GM21619 (cell line): ENCODE measurements around the gene NAA30.
"Not testable (repeated sequence)": the region's sequence is repeated elsewhere in the genome, so short reads cannot be mapped to it uniquely, and the experiment has no call there.

Source experiments
- ATAC-seq: cut with Tn5 transposase; IDR thresholded peaks from one replicate; pipeline ENCODE4 v1.9.1; 2021; ENCODE audit not compliant: unreplicated experiment

The NAA30 gene

DNA sequence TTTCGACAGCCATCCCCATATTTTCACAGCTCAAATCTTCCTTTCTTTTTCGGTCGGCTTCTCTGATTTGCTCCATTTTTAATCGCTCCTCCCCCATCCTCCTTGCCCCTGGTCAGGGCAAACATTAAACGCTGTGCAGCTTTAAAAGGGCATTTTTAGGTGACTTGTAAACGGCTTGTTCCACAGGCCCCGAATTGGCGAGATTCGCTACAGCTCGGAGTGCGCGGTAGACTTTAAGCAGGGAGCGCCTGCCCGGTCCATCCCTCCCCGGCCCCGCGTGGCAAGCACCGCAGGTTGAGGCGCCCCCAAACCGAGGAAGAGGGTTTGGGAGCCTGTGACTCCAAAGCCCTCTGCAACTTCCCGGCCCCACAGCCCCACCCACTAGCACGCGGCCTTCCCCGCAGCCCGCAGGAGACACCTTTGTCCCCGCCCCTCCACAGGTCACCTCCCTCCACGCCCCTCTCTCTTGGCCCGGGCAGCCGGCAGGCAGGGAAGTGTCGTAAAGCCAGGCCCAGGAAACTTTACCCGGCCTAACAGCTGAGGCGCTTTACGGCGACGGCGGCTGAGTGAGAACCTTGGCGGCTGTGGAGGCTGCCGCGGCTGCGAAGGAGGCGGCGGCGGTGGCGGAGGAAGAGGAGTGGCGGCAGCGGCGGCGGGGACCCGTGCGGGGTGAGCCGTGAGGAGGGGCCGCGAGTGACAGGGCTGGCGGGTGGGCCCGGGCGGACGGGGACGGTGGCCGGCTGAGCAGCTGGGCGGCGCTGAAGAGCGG is at the start of gene NAA30:
Gene NAA30 (plus strand): TSS at position 550 of the 769 bp plus-strand sequence. CDS start 372 bp downstream, outside the sequence.
- peak; percentile 80 for ATAC-seq

GRCh38 chr14:57343545-57344297 is 46.7 kb upstream of the NAA30 start:
- not testable (repeated sequence) for ATAC-seq

- no peak for ATAC-seq
These were observed 45.3 kb upstream of the NAA30 start for GRCh38 chr14:57345106-57345505.

- ATAC-seq, result no peak
These were observed 43.6 kb upstream of the NAA30 start for GRCh38 chr14:57346741-57347140.

DNA sequence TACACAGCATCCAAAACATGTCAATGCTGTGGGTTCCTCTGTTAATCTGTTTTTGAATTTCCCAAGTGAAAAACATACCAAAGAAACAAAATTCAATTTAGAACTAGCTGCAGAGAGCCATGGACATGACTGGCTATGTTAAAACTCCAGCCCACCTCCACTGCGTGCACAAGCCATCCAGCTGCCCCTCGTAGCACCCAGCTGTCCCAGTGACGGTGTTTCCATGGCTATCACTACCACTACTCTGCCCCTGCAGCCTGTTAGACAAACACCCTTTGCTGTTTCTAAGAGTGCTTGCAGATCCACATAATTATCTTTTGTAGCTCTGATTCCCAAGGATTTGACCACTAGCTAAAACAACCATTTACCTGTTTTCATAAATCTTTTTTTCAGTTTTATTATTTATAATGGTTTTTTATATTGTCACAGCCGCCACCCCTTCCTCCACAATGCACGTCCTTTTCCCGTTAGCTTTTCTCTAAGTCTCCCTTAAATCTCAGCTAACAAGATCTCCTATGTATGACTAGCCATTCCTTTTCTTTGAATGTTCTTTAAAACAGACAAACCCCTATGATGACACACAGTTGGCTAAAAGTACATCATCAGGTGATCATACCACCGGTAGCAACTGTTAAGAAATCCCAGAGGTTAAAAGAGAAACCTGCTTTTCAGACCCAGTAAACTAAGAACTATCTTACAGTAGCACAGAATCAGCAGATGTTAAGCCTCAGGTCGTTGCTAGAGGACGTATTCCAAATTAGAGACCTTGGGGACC is 37.8 kb upstream of the NAA30 start:
- no peak for ATAC-seq

DNA sequence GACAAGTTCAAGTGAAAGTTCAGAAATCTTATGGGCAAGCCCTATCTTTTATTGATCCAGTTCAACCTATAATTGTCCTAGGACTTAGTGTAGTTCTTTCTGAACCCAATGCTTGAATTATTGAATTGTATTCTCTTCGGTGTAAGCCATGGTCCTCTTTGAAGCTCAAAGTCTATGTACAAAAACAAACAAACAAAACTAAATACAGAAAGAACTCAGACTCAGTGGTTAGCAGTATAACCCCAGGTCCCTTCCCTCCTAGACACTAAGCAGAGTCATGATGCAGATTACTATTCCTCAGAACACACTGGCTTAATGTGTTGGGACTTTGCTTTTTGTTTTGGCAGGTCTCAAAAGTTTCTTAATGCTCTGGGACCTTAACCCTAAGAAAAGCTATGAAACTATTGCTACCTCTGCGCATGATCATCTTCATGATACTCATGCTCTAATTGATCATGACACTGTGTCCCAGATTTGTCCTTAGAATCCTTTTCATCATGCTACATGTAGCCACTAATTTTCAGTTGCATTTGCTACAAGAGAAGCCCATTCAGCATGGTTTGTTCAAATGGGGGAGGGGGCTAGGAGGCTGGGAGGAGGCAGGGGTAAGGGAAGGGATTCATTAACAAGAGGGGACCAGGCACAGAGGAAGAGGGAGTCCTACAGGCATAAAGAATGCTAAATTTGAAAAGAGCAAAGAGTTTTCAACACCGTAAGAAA is 35.1 kb upstream of the NAA30 start:
- no peak for ATAC-seq

- ATAC-seq, result no peak
These were observed 28.0 kb upstream of the NAA30 start for GRCh38 chr14:57362361-57362760.

GRCh38 chr14:57364659-57365450 is 25.5 kb upstream of the NAA30 start:
- no peak for ATAC-seq

DNA sequence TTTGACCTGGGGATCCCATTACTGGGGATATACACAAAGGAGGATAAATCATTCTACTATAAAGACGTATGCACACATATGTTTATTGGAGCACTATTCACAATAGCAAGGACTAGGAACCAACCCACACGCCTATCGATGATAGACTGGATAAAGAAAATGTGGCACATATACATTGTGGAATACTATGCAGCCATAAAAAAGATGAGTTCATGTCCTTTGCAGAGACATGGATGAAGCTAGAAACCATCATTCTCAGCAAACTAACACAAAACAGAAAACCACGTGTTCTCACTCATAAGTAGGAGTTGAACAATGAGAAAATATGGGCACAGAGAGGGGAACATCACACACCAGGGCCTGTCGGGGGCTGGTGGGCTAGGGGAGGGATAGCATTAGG is 20.2 kb upstream of the NAA30 start:
- not testable (repeated sequence) for ATAC-seq

- no peak for ATAC-seq
These were observed 19.4 kb upstream of the NAA30 start for GRCh38 chr14:57371013-57371412.

DNA sequence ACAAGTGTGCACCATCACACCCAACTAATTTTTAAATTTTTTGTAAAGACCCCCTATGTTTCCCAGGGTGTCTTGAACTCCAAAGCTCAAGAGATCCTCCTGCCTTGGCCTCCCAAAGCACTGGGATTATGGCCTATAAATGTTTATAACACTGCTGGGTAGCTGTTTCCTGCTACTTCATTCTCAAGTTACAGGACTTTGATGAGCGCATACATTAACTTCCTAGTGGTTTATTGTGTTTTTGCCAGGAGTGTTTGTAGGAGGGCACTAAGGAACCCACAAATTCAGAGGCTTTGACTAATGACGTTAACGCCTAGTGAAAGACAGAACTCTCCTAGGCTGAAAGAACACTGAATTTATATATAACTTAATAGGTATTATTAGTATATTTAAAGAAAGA is 15.2 kb upstream of the NAA30 start:
- ATAC-seq, result no peak

GRCh38 chr14:57378661-57379060 is 11.7 kb upstream of the NAA30 start:
- no peak for ATAC-seq

DNA sequence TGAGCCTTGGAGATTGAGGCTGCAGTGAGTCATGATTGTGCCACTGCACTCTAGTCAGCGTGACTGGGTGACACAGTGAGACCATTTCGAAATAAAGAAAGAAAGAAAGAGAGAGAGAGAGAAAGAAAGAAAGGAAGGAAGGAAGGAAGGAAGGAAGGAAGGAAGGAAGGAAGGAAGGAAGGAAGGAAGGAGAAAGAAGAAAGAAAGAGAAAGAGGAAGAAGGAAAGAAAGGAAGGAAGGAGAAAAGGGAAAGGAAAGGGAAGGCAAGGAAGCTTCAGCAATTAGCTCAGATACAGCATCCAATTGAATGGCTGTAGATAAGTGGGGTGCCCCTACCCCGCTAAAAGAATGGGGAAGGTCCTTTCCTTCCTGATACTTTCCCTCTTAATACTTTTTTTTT is 9.5 kb upstream of the NAA30 start:
- no peak for ATAC-seq

- no peak for ATAC-seq
These were observed 8.1 kb upstream of the NAA30 start for GRCh38 chr14:57382283-57382682.

- no peak for ATAC-seq
These were observed 7.2 kb upstream of the NAA30 start for GRCh38 chr14:57383125-57383745.

DNA sequence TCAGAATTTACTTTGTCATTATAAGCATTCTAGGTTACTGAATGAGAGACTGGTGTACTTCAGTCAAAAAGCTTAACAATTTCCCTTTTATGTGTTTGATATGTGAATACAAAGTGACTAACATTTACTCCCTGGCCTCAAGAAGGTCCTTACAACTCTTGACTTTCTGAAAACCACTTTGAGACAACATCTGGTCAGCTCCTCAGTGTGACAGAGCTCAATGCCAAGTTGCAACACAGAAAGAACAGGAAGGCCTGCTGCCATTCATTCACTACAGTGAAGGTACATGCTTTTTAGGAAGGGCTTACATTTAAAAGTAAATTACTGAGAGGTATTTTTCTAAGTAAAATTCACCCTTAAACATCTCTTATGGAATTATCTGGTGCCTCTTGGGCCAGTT is 2.3 kb upstream of the NAA30 start:
- no peak for ATAC-seq

DNA sequence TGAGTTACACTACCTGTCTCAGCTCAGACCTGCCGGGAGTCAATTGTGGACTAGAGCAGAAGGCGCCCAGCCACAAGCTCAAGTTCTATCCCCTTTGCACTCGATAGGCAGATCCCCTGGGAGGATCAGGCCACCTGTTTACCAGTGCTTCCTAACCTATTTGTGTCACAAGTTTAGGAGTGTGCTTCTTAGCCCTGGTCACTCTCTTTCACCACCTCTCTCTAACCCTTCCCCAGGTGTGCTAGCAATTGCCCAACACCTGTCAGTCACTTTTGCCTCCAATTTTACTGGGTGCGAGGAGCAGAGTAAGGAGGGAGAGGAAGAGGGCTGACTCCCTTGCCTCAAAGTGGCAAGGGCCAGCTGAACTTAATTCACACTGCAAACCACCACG is 745 bp upstream of the NAA30 start:
- no peak for ATAC-seq

DNA sequence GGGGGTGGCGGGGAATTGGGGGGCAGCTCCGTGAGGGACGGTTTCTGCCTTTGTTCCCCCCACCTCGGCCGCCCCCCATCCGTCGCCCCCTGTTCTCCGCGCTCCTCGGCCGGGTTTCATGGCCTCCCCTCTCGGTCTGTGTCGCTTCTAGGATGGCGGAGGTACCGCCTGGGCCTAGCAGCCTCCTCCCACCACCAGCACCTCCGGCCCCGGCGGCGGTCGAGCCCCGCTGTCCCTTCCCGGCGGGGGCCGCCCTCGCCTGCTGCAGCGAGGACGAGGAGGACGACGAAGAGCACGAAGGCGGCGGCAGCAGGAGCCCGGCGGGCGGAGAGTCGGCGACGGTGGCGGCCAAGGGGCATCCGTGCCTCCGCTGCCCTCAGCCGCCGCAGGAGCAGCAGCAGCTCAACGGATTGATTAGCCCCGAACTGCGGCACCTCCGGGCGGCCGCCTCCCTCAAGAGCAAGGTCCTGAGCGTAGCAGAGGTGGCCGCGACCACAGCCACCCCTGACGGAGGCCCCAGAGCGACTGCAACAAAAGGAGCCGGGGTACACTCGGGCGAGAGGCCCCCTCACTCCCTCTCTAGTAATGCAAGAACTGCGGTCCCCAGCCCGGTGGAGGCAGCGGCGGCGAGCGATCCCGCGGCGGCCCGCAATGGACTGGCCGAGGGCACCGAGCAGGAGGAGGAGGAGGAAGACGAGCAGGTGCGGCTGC is 575 bp downstream of the NAA30 start:
- ATAC-seq, result peak; percentile 42

DNA sequence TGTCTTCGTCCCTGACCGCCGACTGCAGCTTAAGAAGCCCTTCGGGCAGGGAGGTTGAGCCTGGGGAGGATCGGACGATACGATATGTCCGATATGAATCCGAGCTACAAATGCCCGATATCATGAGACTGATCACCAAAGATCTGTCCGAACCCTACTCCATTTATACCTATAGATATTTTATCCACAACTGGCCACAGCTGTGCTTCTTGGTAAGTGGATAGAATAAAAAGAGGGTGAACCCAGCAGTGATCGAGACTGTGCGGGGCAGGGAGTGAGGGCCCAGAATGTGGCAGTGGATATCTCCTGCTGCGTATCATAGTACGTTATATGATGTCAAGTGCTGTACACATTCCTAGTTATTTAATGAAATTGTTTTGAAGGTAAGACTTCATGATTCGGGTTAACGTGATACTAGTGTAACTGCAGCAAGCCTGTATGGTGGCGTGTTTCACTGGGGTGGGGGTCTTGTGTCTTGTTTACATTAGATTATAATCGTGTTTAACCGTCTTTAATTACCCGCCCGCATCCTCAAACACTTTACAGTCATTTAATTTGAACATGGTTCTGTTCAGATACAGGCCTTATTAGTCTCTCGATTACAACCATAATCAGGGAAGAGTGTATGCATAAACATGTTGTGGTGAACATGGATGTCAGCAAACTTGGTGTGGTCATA is 1.3 kb downstream of the NAA30 start:
- no peak for ATAC-seq
